ENCODE results near the gene CHPT1.
"Not testable (repeated sequence)": the region's sequence is repeated elsewhere in the genome, so short reads cannot be mapped to it uniquely, and the experiment has no call there.

CHPT1 gene

DNA sequence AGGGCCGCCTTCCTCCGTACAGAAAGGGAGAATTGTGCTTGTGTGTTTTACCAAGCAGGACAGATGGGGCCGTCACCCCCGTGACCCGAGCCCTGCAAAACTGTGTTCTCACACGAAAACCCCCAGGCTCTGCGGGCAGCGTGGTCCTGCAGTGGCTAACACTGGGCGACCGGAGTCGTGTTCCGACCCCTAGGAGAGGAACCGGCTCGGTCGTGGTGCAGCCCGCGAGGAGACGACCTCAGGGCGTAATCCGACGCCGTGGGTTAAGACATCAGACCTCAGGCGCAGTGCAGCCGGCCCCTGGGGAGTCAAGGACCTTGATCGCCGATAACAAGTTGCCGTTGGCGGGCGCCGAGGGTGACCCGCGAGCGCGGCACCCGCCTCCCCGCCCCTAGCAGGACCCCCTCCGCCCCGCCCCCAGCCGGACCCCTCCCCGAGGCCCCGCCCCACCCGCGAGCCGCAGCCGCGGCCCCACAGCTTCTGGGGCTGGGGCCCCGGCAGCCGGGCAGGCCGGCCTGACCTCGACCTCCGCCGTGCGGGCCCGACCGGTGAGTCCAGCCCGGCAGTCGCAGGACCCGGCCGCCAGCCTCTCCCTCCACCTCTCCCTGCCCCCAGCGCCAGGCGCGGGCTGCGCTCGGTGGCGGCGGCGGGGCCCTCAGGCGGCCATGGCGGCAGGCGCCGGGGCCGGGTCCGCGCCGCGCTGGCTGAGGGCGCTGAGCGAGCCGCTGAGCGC is at the start of gene CHPT1:
TSS of gene CHPT1 (plus strand) at position 444 of the 733 bp plus-strand sequence. CDS start at position 666, 222 bp downstream.
- Mint-ChIP-seq H3K27ac (peak within 1 kb of the TSS; percentile 84), H3K4me1 (ENCODE audit: low read depth) (peaks cover 44% of the 10 kb centered on the region), H3K4me3 (peak within 1 kb of the TSS; percentile 94), H3K36me3 (ENCODE audit: low read depth) (peaks cover 9% of the 10 kb centered on the region), H3K9me3 (no peaks in the 10 kb centered on the region), H3K27me3 (no peaks in the 10 kb centered on the region)
- intact Hi-C loops (cut with micrococcal nuclease): loop anchor here (2.0 kb wide), 1 partner anchor 291 kb away; the partner anchor contains the start of gene ARL1

DNA sequence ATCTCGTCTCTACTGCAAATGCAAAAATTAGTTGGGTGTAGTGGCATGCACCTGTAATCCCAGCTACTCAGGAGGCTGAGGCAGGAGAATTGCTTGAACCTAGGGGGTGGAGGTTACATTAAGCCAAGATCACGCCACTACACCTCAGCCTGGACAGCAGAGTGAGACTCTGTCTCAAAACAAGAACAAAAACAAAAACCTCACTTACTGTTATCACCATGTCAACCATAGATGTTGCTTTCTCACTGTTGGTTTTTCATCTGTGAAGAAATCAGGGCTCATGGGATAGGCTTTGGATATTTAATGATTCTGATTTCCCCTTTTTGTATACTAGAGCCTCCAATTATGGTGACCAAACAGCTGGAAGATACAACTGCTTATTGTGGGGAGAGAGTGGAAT is 49.7 kb upstream of the CHPT1 start:
- Mint-ChIP-seq H3K9me3 (no peaks in the 10 kb centered on the region), H3K27me3 (peaks cover 4% of the 10 kb centered on the region), H3K36me3 (ENCODE audit: low read depth) (no peaks in the 10 kb centered on the region), H3K27ac (no peak overlapping the region), H3K4me1 (ENCODE audit: low read depth) (peaks cover 7% of the 10 kb centered on the region), H3K4me3 (no peak overlapping the region)
- intact Hi-C loops (cut with micrococcal nuclease): no loop called here

GRCh38 chr12:101648195-101648594 is 49.2 kb upstream of the CHPT1 start:
- Mint-ChIP-seq H3K27me3 (peaks cover 2% of the 10 kb centered on the region), H3K36me3 (ENCODE audit: low read depth) (no peaks in the 10 kb centered on the region), H3K9me3 (no peaks in the 10 kb centered on the region), H3K4me3 (no peak overlapping the region), H3K4me1 (ENCODE audit: low read depth) (peaks cover 5% of the 10 kb centered on the region), H3K27ac (no peak overlapping the region)
- intact Hi-C loops (cut with micrococcal nuclease): no loop called here

- no peaks in the 10 kb centered on the region for H3K27me3 Mint-ChIP-seq
- H3K4me1 Mint-ChIP-seq (ENCODE audit: low read depth): peaks cover 10% of the 10 kb centered on the region
- H3K27ac Mint-ChIP-seq: no peak overlapping the region
- H3K36me3 Mint-ChIP-seq (ENCODE audit: low read depth): no peaks in the 10 kb centered on the region
- no peaks in the 10 kb centered on the region for H3K9me3 Mint-ChIP-seq
- intact Hi-C loops (cut with micrococcal nuclease): no loop called here
- H3K4me3 Mint-ChIP-seq: no peak overlapping the region
Observed at GRCh38 chr12:101650346-101651117, 46.9 kb upstream of the CHPT1 start.

DNA sequence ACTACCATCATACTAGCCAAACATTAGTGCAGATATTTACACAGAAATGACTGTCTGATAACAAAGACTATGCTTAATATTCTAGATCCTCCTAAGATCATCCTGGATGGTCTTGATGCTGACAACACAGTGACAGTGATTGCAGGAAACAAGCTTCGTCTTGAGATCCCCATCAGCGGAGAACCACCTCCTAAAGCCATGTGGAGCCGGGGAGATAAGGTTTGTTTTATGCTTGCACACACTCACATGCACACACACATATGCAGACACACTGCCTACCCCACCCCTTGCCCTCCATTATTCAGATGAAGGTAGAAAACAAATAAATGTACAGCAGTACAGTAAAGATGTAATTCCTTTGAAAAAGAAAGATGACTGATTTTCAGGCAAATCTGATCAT is 44.4 kb upstream of the CHPT1 start:
- no peaks in the 10 kb centered on the region for H3K27me3 Mint-ChIP-seq
- no peaks in the 10 kb centered on the region for H3K9me3 Mint-ChIP-seq
- no peak overlapping the region for H3K27ac Mint-ChIP-seq
- intact Hi-C loops (cut with micrococcal nuclease): no loop called here
- peaks cover 6% of the 10 kb centered on the region for H3K4me1 Mint-ChIP-seq (ENCODE audit: low read depth)
- H3K36me3 Mint-ChIP-seq (ENCODE audit: low read depth): no peaks in the 10 kb centered on the region
- H3K4me3 Mint-ChIP-seq: no peak overlapping the region

DNA sequence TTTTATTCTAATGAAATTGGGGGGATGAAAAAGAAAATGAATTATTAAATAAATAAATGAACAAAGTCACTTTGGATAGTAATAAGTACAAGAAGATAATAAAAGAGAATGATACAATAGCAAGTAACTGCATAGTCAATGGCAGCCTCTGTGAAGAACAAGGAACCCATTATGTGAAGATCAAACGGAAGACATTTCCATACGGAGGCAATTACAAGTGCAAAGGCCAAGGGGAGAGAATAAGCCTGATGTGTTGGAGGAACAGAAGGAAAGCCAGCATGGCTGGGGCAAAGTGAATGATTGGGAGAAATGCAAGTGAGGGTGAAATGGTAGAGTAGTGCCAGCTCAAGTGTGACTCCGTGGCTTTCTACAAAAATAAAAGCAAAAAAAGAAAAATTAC is 43.9 kb upstream of the CHPT1 start:
- Mint-ChIP-seq H3K27me3 (no peaks in the 10 kb centered on the region), H3K36me3 (ENCODE audit: low read depth) (no peaks in the 10 kb centered on the region), H3K4me1 (ENCODE audit: low read depth) (peaks cover 5% of the 10 kb centered on the region)

DNA sequence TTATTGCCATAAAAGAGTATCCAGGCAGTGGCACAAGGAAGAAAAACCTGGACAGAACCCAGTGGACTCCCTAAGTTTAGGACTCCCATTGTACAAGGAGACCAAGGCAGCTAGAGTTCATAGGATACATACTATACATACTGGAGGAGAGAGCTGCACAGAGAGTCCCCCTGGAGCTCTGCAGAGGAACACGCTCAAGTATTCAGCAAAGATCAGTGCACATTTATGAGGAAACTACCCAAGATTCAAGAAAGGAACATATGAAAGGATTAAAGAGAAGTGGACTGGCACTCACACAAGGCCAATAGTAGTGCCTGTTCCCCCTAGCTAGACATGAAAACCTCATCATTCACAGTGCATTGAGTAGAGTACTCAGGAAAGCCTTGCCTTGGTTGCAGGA is 43.0 kb upstream of the CHPT1 start:
- Mint-ChIP-seq H3K27ac (no peak overlapping the region), H3K4me3 (no peak overlapping the region), H3K36me3 (ENCODE audit: low read depth) (no peaks in the 10 kb centered on the region), H3K27me3 (no peaks in the 10 kb centered on the region), H3K9me3 (no peaks in the 10 kb centered on the region), H3K4me1 (ENCODE audit: low read depth) (peaks cover 5% of the 10 kb centered on the region)
- intact Hi-C loops (cut with micrococcal nuclease): no loop called here

More for the DNA sequence above, 43.9 kb upstream of the CHPT1 start:
- intact Hi-C loops (cut with micrococcal nuclease): no loop called here
- Mint-ChIP-seq H3K9me3 (no peaks in the 10 kb centered on the region), H3K4me3 (no peak overlapping the region), H3K27ac (no peak overlapping the region)

GRCh38 chr12:101655393-101655792 is 42.0 kb upstream of the CHPT1 start:
- H3K4me1 Mint-ChIP-seq (ENCODE audit: low read depth): peaks cover 5% of the 10 kb centered on the region
- H3K36me3 Mint-ChIP-seq (ENCODE audit: low read depth): no peaks in the 10 kb centered on the region
- intact Hi-C loops (cut with micrococcal nuclease): no loop called here
- no peak overlapping the region for H3K27ac Mint-ChIP-seq
- H3K27me3 Mint-ChIP-seq: no peaks in the 10 kb centered on the region
- H3K9me3 Mint-ChIP-seq: no peaks in the 10 kb centered on the region
- no peak overlapping the region for H3K4me3 Mint-ChIP-seq

DNA sequence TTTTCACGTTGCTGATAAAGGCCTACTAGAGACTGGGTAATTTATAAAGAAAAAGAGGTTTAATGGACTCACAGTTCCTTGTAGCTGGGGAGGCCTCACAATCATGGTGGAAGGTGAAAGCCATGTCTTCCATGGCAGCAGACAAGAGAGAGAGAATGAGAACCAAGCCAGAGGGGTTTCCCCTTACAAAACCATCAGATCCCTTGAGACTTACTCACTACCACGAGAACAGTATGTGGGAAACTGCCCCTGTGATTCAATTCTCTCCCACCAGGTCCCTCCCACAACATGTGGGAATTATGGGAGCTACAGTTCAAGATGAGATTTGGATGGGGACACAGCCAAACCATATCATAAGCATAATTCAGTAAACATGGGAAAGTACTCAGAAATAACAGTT is 36.8 kb upstream of the CHPT1 start:
- H3K36me3 Mint-ChIP-seq (ENCODE audit: low read depth); H3K27me3 Mint-ChIP-seq; H3K4me3 Mint-ChIP-seq; intact Hi-C loops (cut with micrococcal nuclease); H3K4me1 Mint-ChIP-seq (ENCODE audit: low read depth); H3K27ac Mint-ChIP-seq; H3K9me3 Mint-ChIP-seq: not testable (repeated sequence)

GRCh38 chr12:101663298-101663697 is 34.1 kb upstream of the CHPT1 start:
- intact Hi-C loops (cut with micrococcal nuclease): no loop called here
- H3K4me3 Mint-ChIP-seq: no peak overlapping the region
- H3K4me1 Mint-ChIP-seq (ENCODE audit: low read depth): no peaks in the 10 kb centered on the region
- H3K27ac Mint-ChIP-seq: no peak overlapping the region
- H3K27me3 Mint-ChIP-seq: no peaks in the 10 kb centered on the region
- no peaks in the 10 kb centered on the region for H3K36me3 Mint-ChIP-seq (ENCODE audit: low read depth)
- no peaks in the 10 kb centered on the region for H3K9me3 Mint-ChIP-seq

- Mint-ChIP-seq H3K36me3 (ENCODE audit: low read depth) (no peaks in the 10 kb centered on the region), H3K9me3 (no peaks in the 10 kb centered on the region), H3K4me1 (ENCODE audit: low read depth) (peaks cover under 1% of the 10 kb centered on the region), H3K27ac (no peak overlapping the region), H3K27me3 (no peaks in the 10 kb centered on the region), H3K4me3 (no peak overlapping the region)
- intact Hi-C loops (cut with micrococcal nuclease): no loop called here
Observed at GRCh38 chr12:101664992-101665391, 32.4 kb upstream of the CHPT1 start.

DNA sequence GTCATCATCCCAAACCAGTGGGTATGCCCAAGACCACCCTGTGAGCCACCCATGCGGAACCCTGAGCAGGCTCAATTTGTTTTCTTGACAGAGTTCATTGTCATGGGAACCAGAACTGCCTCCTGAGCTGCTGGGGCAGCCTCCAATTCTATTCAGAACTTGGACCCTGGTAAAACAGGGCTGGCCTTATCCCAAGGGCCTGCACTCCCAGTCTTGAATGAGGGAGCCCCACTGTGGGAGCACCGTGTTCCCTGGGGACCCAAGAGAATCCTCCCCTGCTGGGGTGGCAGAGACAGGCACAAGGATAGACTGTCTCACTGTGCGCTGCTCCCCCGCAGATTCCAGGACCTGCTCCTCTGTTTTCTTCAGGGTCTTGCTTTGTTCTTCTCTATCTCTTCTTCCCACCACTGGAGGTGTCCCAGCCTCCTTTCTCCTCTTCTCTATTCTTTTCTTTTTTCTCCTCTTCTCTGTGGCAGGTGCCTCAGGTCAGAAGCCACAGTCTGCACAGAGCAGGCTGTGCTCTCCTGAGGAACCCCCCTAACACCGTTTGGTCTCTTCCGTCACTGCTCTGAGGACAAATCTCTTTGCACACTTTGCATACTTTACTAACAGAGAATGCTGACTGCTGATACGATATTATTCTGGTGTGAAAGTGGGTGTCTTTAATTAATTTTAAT is 31.2 kb upstream of the CHPT1 start:
- intact Hi-C loops (cut with micrococcal nuclease): no loop called here
- Mint-ChIP-seq H3K4me3 (no peak overlapping the region), H3K27me3 (no peaks in the 10 kb centered on the region), H3K4me1 (ENCODE audit: low read depth) (peaks cover 11% of the 10 kb centered on the region), H3K27ac (no peak overlapping the region), H3K9me3 (no peaks in the 10 kb centered on the region), H3K36me3 (ENCODE audit: low read depth) (no peaks in the 10 kb centered on the region)

DNA sequence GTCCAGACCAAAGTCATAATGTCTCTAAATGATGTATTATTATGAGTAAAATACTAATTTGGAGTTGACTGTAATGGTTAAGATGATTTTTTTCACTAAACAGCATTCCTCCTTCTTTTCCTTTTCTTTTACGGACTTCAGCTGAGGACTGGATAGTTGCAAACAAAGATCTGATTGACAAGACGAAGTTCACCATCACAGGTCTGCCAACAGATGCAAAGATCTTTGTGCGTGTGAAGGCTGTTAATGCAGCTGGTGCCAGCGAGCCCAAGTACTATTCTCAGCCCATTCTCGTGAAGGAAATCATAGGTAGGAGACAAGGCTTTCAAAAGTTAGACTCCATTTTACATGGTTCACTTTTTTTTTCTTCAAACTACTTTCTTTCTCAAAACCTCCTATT is 29.8 kb upstream of the CHPT1 start:
- no peak overlapping the region for H3K27ac Mint-ChIP-seq
- no peaks in the 10 kb centered on the region for H3K9me3 Mint-ChIP-seq
- H3K4me1 Mint-ChIP-seq (ENCODE audit: low read depth): peaks cover 22% of the 10 kb centered on the region
- no peak overlapping the region for H3K4me3 Mint-ChIP-seq
- no peaks in the 10 kb centered on the region for H3K36me3 Mint-ChIP-seq (ENCODE audit: low read depth)
- no peaks in the 10 kb centered on the region for H3K27me3 Mint-ChIP-seq
- intact Hi-C loops (cut with micrococcal nuclease): no loop called here

DNA sequence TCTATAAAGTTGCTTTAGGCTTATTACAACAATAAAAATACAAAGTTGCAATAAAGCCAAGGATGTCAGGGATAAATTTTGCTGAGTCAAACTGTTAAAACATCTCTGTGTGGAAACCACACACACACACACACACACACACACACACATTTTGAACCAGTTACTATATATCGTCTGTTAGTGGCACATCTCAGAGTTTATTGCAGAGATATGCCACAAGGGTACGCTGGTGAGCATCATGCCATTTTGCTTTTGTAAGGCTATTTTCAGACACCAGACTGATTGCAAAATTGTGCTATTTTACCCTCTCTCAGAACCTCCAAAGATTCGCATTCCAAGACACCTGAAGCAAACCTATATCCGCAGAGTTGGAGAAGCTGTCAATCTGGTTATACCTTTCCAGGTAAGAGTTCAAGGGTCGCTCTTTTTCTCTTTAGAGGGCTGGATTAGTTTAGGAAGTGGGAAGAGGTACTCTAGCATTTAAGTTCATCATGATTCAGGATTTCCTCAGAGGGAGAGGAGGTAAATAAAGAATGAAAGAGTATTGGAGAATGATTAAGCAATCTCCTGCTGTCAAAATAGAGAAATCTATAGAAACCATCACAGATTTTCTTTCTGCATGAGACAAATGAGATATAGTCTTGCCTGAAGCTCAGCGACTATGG is 27.3 kb upstream of the CHPT1 start:
- no peaks in the 10 kb centered on the region for H3K27me3 Mint-ChIP-seq
- no peak overlapping the region for H3K4me3 Mint-ChIP-seq
- no peak overlapping the region for H3K27ac Mint-ChIP-seq
- intact Hi-C loops (cut with micrococcal nuclease): no loop called here
- H3K36me3 Mint-ChIP-seq (ENCODE audit: low read depth): no peaks in the 10 kb centered on the region
- H3K9me3 Mint-ChIP-seq: no peaks in the 10 kb centered on the region
- peaks cover 22% of the 10 kb centered on the region for H3K4me1 Mint-ChIP-seq (ENCODE audit: low read depth)

Data from dendritic cell treated with granulocyte-macrophage colony-stimulating factor and Interleukin-4, amounts not matched to agents 40 ng/mL and 50 ng/mL, for 4 days (primary cell).